GM21619 (cell line): ENCODE data around the gene STAG1.
A peak's percentile ranks its signal among the peaks of the same experiment; 100 is the strongest.
"Not testable (repeated sequence)": the region's sequence is repeated elsewhere in the genome, so short reads cannot be mapped to it uniquely, and the experiment has no call there.

Experiments
- ATAC-seq: cut with Tn5 transposase; IDR thresholded peaks from one replicate; pipeline ENCODE4 v1.9.1; 2021; ENCODE audit not compliant: unreplicated experiment

The STAG1 gene

DNA sequence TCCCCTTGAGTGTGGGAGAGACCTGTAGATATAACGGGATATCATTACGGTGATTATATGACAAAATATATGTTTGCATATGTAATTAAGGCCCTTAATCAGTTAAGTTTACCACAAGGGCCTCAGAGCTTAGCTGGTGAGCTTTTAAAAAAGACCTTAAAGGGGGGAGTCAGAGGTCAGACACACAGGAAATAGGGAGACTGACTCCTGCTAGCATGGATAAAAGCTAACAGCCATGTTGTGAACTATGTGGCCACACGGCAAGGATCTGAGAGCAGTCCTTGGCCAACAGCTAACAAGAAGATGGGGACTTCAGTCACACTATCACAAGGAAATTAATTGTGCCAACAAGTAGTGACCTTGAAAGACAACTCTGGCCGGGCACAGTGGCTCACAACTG, 3.1 kb downstream of the STAG1 start:
- no peak for ATAC-seq

DNA sequence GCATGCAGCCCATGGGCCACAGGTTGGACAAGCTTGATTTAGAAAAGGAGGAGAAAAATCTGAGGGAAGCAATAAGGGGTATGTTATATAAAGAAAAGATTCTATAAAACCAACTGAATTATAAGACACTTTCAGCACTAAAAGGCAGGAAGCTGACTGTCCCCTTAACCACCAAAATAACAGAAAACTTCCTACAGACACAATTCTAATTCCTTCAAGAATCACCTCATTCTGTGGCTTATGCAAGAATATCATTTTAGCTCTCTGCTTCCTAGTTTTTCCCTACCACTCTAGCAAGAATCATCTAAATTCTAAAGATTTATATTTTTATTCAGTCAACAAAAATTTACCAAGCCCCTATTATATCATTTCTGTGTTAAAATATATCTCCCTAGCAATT, 6.3 kb downstream of the STAG1 start:
- no peak for ATAC-seq

DNA sequence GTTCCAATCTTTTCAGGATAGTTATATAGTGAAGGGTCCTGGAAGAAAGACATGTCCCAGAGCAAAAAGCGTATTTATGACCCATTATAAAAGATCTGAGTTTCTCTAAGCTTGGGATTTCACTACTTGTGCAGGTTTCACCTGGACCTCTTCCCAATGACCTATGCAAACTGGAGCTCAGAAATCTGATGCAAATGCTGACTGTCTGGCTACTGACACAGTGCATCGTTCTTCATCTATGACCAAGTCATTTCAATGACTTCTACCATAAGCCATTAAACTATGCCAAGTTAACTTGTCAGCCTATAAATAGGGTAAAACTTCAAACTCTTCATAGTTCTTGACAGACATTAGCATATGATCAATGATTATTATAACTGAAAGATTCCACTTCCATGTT, 11.1 kb downstream of the STAG1 start:
- ATAC-seq, result no peak

DNA sequence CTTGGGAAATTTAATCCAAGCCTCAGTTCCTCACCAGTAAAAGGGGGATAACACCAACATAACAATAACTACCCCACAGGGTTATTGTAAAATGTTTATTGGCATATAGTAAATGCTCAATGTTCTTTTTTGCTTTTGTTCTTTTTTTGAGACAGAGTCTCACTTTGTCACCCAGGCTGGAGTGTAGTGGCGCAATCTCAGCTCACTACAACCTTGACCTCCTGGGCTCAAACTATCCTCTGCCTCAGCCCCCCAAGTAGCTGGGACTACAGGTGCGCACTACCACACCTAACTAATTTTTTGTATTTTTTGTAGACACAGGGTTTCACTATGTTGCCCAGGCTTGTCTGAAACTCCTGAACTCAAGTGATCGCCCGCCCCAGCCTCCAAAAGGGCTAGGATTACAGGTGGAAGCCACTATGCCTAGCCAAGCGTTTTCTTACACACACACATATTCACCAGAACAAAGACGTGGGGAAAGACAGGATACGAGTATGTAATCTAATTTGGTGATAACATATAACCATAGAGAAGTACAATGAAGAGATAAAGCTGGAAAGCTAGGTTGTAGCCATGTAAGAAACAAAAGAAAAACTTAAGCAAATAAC, 11.7 kb downstream of the STAG1 start:
- ATAC-seq, result no peak

DNA sequence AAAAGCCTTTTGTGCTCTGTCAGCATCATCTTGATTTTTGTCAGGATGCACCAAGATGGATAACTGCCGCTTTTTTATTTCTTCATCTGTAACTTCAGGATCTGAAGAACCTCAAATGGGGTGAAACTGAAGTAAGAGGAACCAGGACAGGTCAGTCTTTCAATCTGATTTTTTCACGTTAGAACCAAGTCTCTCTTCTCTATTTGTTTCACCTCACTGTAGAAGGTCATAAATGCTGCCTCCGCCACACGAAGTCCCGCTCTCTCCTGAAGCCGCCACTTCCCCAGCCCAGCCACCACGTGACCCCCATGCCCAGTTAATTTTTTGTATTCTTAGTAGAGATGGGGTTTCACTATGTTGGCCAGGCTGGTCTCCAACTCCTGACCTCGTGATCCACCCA, 15.2 kb downstream of the STAG1 start:
- ATAC-seq, result not testable (repeated sequence)

DNA sequence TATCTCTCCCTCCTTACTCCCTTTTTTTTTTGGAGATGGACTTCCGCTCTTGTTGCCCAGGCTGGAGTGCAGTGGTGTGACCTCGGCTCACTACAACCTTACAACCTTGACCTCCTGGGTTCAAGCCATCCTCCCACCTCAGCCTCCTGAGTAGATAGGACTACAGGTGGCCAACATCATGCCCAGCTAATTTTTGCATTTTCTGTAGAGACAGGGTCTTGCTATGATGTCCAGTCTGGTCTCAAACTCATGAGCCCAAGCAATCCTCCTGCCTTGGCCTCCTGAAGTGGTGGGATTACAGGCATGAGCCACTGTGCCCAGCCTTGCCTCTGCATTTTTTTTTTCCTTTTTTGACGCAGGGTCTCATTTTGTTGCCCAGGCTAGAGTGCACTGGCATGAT, 17.1 kb downstream of the STAG1 start:
- no peak for ATAC-seq

DNA sequence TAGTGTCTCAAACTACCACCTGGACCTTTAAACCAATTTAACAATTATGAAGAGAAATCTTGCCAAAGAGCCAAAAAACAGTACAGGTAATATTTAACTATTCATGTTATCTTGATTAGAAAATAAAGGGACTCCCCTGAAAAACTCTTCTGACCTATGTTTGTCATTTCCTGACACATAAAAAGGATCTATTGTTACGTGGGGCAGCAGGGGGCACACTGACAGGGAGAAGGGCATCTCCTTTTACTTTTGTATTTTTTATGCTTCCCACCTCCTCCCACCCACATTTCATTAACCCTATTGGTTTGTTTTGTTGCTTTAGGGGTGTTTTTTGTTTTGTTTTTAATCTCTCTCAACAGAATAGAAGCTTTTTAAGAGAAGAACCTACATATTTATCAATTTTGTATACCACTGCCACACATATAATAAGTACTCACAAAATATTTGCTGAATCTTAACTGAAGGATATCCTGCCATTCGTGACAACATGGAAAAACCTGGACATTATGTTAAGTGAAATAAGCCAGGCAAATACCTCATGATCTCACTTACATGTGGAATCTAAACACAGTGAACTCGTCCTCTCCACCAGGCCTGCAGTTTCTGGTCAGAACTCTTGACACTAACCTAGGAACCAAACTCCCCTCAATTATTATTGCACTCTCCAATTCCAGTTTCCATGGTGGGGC, 17.7 kb downstream of the STAG1 start:
- no peak for ATAC-seq

DNA sequence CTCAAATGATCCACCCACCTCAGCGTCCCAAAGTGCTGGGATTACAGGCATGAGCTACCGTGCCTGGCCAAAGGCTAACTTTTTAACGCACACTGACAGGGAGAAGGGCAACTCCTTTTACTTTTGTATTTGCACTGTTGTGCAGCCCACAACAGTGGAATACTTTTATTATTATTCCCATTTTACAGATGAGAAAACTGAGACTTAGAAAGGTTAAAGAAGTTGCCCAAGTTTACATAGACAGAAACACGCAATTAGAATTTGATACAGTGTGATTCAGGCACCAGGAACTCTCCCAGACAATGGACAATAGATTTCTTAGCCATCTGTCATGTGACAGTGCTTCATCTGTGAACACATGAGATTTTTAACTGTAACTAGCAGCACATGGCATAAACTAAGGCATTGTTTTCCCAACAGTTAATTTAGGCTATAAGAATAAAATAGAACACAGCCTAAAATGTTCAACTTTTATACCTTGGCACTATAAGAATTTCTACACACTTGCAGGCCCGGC, 18.8 kb downstream of the STAG1 start:
- no peak for ATAC-seq

DNA sequence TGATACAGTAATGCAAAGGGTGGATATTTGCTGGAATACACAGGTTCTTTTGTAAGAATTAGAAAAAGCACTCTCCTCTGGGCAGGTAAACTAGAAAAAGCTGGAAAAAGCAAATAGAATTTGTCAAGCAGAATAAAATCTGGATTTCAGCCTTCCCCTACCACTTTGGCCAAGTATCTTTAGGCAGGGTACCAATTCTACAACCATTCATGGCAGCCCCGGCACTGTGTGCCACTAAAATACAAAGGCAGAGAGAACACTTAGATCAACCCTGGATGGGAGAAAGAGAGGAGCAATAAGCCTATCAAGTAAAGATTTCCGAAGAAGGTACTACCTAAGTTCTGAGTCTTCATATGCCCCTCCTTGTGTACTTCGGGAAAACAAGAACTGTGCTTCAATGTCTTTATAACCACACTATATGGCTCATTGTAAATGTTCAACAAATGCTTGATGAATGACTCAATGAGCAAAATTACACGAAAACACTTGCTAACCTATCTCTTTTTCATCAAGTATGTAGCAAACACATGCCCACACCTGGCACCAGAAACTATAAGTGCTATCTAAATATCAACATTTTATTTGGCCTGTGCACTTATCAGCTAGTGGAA, 20.8 kb downstream of the STAG1 start:
- ATAC-seq, result no peak

DNA sequence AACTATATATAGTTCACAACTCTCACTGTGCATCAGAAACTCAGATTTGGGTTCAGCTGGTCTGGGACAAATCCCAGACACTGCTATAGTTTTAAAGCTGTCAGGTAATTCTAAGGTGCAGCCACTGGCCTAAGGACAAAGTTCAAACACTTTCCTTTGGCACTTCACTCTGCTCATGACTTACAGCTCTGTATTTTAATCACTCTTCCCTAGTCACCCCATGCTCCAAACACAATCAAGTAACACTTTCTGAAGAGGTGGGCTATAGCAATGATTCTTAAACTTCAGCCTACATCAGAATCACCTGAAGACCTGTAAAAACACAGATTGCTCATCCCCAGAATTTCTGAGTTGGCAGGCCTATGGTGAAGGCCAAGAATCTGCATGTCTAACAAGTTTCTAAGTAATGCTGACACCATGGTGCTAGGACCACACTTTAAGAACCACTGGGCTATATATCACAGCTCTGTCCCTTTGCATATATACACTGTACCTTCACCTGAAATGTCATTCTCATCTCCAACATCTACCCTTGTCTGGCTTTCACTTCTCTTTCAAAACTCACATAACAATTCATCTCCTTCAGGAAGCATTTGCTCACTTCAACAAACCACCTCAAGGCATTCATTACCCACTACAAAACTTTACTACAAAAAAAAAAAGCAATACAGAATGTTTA, 21.4 kb downstream of the STAG1 start:
- peak; percentile 49 for ATAC-seq

DNA sequence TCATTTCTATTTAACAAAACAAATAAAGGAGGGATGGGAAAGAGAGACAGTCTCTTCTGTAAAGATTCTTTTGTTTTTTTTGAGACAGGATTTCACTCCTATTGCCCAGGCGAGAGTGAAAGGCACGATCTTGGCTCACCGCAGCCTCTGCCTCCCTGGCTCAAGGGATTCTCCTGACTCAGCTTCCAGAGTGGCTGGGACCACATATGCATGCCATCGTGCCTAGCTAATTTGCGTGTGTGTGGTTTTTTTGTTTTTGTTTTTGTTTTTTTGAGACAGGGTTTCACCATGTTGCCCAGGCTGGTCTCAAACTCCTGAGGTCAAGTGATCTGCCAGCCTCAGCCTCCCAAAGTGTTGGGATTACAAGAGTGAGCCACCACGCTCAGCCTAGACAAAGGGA, 23.3 kb downstream of the STAG1 start:
- ATAC-seq, result no peak

DNA sequence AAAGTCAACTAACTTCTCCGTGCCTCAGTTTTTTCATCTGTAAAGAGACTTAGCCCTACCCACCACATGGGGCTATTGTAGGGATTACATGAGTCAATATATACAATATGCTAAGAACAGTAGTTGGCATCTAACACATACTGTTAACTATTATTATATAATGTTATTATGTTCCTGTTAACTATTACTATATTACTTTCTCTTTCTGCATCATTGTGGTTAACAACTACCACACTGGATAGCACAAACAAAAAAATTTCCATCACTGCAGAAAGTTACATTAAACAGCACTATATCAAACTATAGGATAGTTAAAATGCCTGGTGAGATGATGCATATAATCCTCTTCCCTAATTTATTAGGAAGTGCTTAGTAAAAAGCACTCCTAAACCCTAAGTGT, 23.7 kb downstream of the STAG1 start:
- ATAC-seq, result peak; percentile 59

DNA sequence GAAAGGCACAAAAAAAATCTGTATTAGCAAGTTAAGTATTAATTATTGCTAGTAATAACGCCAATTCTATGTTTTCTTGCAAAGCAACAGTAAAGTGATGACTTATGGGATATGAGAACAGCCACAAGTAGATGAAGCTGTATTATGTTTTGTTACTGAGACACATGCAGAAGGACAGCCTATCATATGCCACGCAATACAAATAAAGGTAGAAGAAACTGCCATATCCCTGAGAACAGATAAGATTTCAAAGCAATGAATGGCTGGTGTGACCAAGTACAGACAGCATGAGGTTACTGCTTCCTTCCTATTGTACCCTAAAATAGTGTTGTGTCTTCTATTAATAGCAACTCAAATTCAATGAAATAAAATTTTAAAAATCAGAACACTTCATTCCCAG, 26.7 kb downstream of the STAG1 start:
- no peak for ATAC-seq

DNA sequence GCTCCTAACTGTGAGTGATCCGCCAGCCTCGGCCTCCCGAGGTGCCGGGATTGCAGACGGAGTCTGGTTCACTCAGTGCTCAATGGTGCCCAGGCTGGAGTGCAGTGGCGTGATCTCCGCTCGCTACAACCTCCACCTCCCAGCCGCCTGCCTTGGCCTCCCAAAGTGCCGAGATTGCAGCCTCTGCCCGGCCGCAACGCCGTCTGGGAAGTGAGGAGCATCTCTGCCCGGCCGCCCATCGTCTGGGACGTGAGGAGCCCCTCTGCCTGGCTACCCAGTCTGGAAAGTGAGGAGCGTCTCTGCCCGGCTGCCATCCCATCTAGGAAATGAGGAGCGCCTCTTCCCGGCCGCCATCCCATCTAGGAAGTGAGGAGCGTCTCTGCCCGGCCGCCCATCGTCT, 29.3 kb downstream of the STAG1 start:
- not testable (repeated sequence) for ATAC-seq

DNA sequence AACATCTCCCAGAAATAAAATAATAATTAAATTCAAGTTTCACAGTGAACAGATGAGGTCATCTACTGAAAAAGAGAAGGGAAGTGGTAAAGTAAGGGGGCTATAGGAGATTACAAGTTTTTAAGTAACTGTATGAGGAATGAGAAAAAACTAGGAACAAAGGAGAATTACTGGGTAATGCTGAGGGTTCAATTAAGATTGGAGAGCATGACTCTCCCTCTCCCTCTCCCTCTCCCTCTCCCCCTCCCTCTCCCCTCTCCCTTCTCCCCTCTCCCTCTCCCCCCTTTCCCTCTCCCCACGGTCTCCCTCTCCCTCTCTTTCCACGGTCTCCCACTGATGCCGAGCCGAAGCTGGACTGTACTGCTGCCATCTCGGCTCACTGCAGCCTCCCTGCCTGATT, 29.8 kb downstream of the STAG1 start:
- ATAC-seq, result not testable (repeated sequence)

DNA sequence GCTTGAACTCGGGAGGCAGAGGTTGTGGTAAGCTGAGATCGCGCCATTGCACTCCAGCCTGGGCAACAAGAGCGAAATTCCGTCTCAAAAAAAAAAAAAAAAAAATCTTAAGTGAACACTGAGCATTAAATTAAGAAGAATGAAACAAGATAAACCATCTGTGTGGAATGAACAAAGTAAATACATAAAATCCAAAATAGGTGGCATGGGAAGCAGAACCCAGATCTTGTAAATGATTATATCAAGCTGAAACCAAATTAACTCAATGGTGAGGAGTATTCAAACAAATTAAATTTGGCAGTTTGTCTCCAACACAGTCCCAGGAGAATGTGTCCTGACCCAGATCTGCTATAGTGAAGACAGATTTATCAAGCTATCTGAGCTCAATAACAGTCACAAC, 32.1 kb downstream of the STAG1 start:
- ATAC-seq, result no peak

DNA sequence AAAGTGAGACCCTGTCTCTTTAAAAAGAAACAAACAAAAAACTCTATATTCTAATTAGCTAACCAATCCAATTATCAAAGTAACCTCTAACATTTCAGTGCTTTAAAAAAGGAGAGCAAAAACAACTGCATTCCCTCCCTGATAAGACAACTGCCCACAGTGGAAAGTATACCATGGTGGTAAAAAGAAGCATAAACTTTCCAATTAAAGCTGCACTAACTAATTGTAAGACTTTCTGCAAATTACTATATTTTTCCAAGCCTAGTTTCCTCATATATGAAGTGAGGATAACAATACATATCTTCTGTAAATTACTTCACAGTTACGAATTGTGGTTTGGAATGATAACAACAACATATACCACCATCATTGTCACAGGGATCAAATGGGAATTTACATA, 35.5 kb downstream of the STAG1 start:
- ATAC-seq, result no peak

DNA sequence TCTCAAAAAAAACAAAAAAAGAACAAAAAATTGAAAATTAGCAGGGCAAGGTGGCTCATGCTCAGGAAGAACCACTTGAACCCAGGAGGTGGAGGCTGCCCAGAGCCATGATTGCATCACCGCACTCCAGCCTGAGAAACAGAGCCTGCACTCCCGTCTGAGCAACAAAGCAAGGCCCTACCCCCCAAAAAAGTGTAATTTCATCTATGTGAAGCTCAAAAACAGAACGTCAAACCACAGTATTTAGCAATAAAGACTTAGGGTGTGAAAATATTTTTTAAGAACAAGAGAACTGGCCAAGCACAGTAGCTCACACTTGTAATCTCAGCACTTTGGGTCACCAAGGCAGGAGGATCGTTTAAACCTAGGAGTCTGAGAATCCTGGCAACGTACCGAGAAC, 38.2 kb downstream of the STAG1 start:
- no peak for ATAC-seq

DNA sequence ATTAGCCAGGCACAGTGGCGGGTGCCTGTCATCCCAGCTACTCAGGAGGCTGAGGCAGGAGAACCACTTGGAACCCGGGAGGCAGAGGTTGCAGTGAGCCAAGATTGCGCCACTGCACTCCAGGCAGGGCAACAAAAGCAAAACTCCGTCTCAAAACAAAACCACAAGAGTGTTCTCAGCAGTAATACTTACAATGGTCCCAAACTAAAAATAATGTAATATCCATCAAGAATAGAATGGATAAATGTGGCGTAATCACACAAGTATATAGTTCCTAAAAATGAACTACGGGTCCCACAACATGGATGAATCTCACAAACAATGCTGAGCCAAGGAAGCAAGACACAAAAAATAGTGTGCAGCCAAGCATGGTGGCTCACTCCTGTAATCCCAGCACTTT, 39.2 kb downstream of the STAG1 start:
- no peak for ATAC-seq

DNA sequence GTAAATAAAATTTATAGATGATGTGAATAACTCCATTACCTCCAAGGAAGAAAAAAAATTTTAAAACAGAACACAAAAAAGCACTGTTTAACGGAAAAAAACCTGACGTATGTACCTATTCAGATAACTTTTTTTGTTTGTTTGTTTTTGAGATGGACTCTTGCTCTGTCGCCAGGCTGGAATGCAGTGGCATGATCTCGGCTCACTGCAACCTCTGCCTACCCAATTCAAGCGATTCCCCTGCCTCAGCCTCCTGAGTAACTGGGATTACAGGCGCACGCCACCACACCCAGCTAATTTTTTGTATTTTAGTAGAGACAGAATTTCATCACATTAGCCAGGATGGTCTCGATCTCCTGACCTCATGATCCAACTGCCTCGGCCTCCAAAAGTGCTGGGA, 40.3 kb downstream of the STAG1 start:
- not testable (repeated sequence) for ATAC-seq

DNA sequence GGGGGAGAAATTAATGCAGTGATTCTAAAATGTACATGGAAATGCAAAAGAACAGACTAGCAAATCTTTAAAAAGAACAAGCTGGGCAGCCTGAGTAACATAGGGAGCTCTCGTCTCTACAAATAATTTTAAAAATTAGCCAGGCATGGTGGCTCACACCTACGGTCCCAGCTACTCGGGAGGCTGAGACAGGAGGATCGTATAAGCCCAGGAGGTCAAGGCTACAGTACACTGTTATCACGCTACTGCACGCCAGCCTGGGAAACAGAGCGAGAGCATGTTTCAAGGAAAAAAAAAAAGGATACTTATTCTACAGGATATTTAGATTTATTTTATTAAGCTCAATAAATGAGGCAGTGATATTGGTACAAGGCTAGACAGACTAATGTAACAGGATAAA, 40.9 kb downstream of the STAG1 start:
- ATAC-seq, result no peak

DNA sequence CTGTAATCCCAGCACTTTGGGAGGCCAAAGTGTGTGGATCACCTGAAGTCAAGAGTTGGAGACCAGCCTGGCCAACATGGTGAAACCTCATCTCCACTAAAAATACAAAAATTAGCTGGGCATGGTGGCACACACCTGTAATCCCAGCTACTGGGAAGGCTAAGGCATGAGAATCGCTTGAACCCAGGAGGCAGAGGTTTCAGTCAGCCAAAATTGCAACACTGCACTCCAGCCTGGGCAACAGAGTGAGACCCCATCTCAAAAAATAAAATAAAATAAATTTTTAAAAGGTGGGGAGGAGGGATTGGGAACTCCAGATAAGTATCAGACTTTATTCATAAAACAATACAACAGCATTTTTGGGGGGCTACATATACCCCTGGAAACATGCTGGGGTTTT, 42.4 kb downstream of the STAG1 start:
- not testable (repeated sequence) for ATAC-seq
